ENCODE results near the gene EIF4H. TPM values are rescaled to one million over a fixed set of nuclear protein-coding genes. Genes with fewer than 3 reads are reported as not detected.

EIF4H gene
- polyA plus RNA-seq, 1 donor (not counting 4 experiments of a cell fraction or from before 2014, with no cell fraction given), result 340 TPM

- no peaks in the 10 kb centered on the region for H3K27me3 ChIP-seq (ENCODE audit: control insufficient read depth, extremely low read depth, insufficient read depth, low read length)
- H4K20me1 ChIP-seq (ENCODE audit: control insufficient read depth, extremely low read depth, insufficient read depth, low read length), result no peaks in the 10 kb centered on the region
- dilution Hi-C loops (cut with MboI; ENCODE audit: extremely low pct_ligation_motif_present, low sequenced_read_pairs), result no loop called here
- no peak overlapping the region for H3K4me2 ChIP-seq (ENCODE audit: control insufficient read depth, extremely low read depth, insufficient read depth, low read depth, low read length)
- H3K4me3 ChIP-seq (ENCODE audit: control insufficient read depth in 2 of 3, extremely low read depth in 1 of 3, insufficient read depth in 2 of 3, low read depth in 1 of 3, low read length in 3 of 3), result no peak overlapping the region
- DNase-seq (ENCODE audit: low read depth, low spot score), result no peak
- no peaks in the 10 kb centered on the region for H3K9me3 ChIP-seq (ENCODE audit: control insufficient read depth, low read depth, low read length)
- no peak for FAIRE-seq
- H2AFZ ChIP-seq (ENCODE audit: control insufficient read depth, low read length), result no peak overlapping the region
- peaks cover 0 to 1% of the 10 kb centered on the region in 2 experiments for H3K36me3 ChIP-seq (ENCODE audit: control insufficient read depth in 2 of 2, extremely low read depth in 1 of 2, insufficient read depth in 2 of 2, low read length in 2 of 2)
- no peak overlapping the region for H3K9ac ChIP-seq (ENCODE audit: control insufficient read depth, extremely low read depth, insufficient read depth, low read length)
- H3K79me2 ChIP-seq (ENCODE audit: control insufficient read depth, insufficient read depth, low read length), result no peaks in the 10 kb centered on the region
- H3K9me1 ChIP-seq (ENCODE audit: control insufficient read depth, extremely low read depth, insufficient read depth, low read length), result no peaks in the 10 kb centered on the region
- H3K27ac ChIP-seq (ENCODE audit: control insufficient read depth, insufficient read depth, low read length), result no peak overlapping the region
- H3K4me1 ChIP-seq (ENCODE audit: control insufficient read depth, extremely low read depth, insufficient read depth, low read length), result peaks cover 7% of the 10 kb centered on the region
- TF ChIP-seq EZH2 (IDR thresholded peaks at IDR 0.05; ENCODE audit: low read length) (no peak), CTCF (optimal IDR thresholded peaks at IDR 0.05 in 1 of 3, IDR thresholded peaks at IDR 0.05 in 1 of 3, conservative IDR thresholded peaks at IDR 0.05 in 1 of 3; ENCODE audit: extremely low read depth in 1 of 3, insufficient read depth in 2 of 3, low read length in 3 of 3) (no peak)
Measured at GRCh38 chr7:74212661-74213060, 38.5 kb downstream of the EIF4H start.

- H3K79me2 ChIP-seq (ENCODE audit: control insufficient read depth, insufficient read depth, low read length), result no peaks in the 10 kb centered on the region
- dilution Hi-C loops (cut with MboI; ENCODE audit: extremely low pct_ligation_motif_present, low sequenced_read_pairs), result no loop called here
Measured at GRCh38 chr7:74214816-74215630, 40.9 kb downstream of the EIF4H start.

More at GRCh38 chr7:74214816-74215630, 40.9 kb downstream of the EIF4H start:
- H3K9me3 ChIP-seq (ENCODE audit: control insufficient read depth, low read depth, low read length), result no peaks in the 10 kb centered on the region
- H3K27me3 ChIP-seq (ENCODE audit: control insufficient read depth, extremely low read depth, insufficient read depth, low read length), result no peaks in the 10 kb centered on the region
- no peaks in the 10 kb centered on the region for H3K9me1 ChIP-seq (ENCODE audit: control insufficient read depth, extremely low read depth, insufficient read depth, low read length)
- DNase-seq (ENCODE audit: low read depth, low spot score) (no peak), FAIRE-seq (no peak)
- H4K20me1 ChIP-seq (ENCODE audit: control insufficient read depth, extremely low read depth, insufficient read depth, low read length), result no peaks in the 10 kb centered on the region
- H2AFZ ChIP-seq (ENCODE audit: control insufficient read depth, low read length), result no peak overlapping the region
- H3K9ac ChIP-seq (ENCODE audit: control insufficient read depth, extremely low read depth, insufficient read depth, low read length), result no peak overlapping the region
- no peak overlapping the region for H3K27ac ChIP-seq (ENCODE audit: control insufficient read depth, insufficient read depth, low read length)
- no peak overlapping the region for H3K4me3 ChIP-seq (ENCODE audit: control insufficient read depth in 2 of 3, extremely low read depth in 1 of 3, insufficient read depth in 2 of 3, low read depth in 1 of 3, low read length in 3 of 3)
- peaks cover 0 to 1% of the 10 kb centered on the region in 2 experiments for H3K36me3 ChIP-seq (ENCODE audit: control insufficient read depth in 2 of 2, extremely low read depth in 1 of 2, insufficient read depth in 2 of 2, low read length in 2 of 2)
- H3K4me1 ChIP-seq (ENCODE audit: control insufficient read depth, extremely low read depth, insufficient read depth, low read length), result peaks cover 6% of the 10 kb centered on the region
- TF ChIP-seq EZH2 (IDR thresholded peaks at IDR 0.05; ENCODE audit: low read length) (no peak), CTCF (optimal IDR thresholded peaks at IDR 0.05 in 1 of 3, IDR thresholded peaks at IDR 0.05 in 1 of 3, conservative IDR thresholded peaks at IDR 0.05 in 1 of 3; ENCODE audit: extremely low read depth in 1 of 3, insufficient read depth in 2 of 3, low read length in 3 of 3) (no peak)
- no peak overlapping the region for H3K4me2 ChIP-seq (ENCODE audit: control insufficient read depth, extremely low read depth, insufficient read depth, low read depth, low read length)

All from keratinocyte (primary cell).